Esophagus muscularis mucosa (tissue), 3 donors: ENCODE data around the gene MID1.

ENCODE experiments used
- POLR2A ChIP-seq: fragments of 450-650 bp; IDR thresholded peaks from one replicate; pipeline ENCODE4 v1.6.1; 2017; ENCODE audit warnings: antibody characterized with exemption, moderate library complexity, mild to moderate bottlenecking, low read depth
- TF ChIP-seq, protein P1 (sequence below), 3 experiments: fragments of 200-600 bp in 2 of 3; fragments of 450-650 bp in 1 of 3; sonication (generic) in 2 of 3; IDR thresholded peaks; one replicate each; pipeline ENCODE4 v1.5.1; 2017 to 2019; ENCODE audit warnings: antibody characterized with exemption in 3 of 3, mild to moderate bottlenecking in 2 of 3, moderate library complexity in 1 of 3

DNA sequence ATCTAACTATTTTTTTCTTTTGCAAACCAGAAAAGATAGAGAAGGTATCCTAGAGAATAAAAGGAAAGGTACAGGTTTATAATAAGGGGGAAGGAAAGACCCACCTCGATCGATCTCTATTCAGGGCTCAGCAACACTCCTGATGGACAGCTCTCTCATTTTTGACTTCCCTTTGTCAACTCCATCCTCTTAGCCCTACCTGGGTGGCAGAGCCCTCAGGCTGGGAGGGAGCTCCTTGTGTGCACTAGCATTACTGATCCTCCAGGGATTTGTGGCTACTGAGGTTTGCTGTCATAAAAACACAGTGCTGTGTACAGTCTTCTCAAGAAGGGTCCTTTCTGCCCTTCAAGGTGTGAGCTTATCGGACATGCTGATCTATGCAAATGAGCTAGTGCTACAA is 111.0 kb downstream of the MID1 start:
- TF ChIP-seq, protein P1, sequence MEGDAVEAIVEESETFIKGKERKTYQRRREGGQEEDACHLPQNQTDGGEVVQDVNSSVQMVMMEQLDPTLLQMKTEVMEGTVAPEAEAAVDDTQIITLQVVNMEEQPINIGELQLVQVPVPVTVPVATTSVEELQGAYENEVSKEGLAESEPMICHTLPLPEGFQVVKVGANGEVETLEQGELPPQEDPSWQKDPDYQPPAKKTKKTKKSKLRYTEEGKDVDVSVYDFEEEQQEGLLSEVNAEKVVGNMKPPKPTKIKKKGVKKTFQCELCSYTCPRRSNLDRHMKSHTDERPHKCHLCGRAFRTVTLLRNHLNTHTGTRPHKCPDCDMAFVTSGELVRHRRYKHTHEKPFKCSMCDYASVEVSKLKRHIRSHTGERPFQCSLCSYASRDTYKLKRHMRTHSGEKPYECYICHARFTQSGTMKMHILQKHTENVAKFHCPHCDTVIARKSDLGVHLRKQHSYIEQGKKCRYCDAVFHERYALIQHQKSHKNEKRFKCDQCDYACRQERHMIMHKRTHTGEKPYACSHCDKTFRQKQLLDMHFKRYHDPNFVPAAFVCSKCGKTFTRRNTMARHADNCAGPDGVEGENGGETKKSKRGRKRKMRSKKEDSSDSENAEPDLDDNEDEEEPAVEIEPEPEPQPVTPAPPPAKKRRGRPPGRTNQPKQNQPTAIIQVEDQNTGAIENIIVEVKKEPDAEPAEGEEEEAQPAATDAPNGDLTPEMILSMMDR (IDR thresholded peaks at IDR 0.05) = no peak
- TF ChIP-seq POLR2A = no peak
